MG63 (cell line): ENCODE measurements around the gene FCRLB. TPM values are rescaled to one million over a fixed set of nuclear protein-coding genes. Genes with fewer than 3 reads are reported as not detected.
"Not testable (repeated sequence)": the region's sequence is repeated elsewhere in the genome, so short reads cannot be mapped to it uniquely, and the experiment has no call there.

Experiments
- DNase-seq: peaks from one replicate; pipeline ENCODE4 v3.0.0-alpha.2; 2020
- H3K27me3 ChIP-seq: fragments of 250-450 bp; sonication (Bioruptor Pico); 2 replicates; pipeline ENCODE4 v1.5.1; 2020; ENCODE audit warnings: mild to moderate bottlenecking, moderate library complexity
- H3K36me3 ChIP-seq: fragments of 250-450 bp; sonication (Bioruptor Pico); 2 replicates; pipeline ENCODE4 v1.5.1; 2020; ENCODE audit warnings: mild to moderate bottlenecking, moderate library complexity
- H3K4me3 ChIP-seq: fragments of 250-450 bp; sonication (Bioruptor Pico); 2 replicates; pipeline ENCODE4 v1.5.1; 2020; ENCODE audit warnings: mild to moderate bottlenecking, moderate library complexity
- H3K9me3 ChIP-seq: fragments of 250-450 bp; sonication (Bioruptor Pico); 2 replicates; pipeline ENCODE4 v1.5.1; 2020; ENCODE audit warnings: mild to moderate bottlenecking, moderate library complexity
- total RNA-seq: library from RNA; depleted of rRNA; stranded (reverse); fragments of >200 nt; shearing (Covaris generic); gene quantifications from 2 replicates; pipeline ENCODE4 v1.2.3, GENCODE V29; 2014; ENCODE audit warnings: low replicate concordance; rRNA removed

The FCRLB gene
- total RNA-seq, 1 experiment from 2014 or later: 3.1 TPM

GRCh38 chr1:161768986-161769672 is 47.8 kb downstream of the FCRLB start:
- no peaks in the 10 kb centered on the region for H3K27me3 ChIP-seq
- DNase-seq: peak; percentile 24
- no peaks in the 10 kb centered on the region for H3K9me3 ChIP-seq
- H3K4me3 ChIP-seq: no peak overlapping the region
- H3K36me3 ChIP-seq: peaks cover 3% of the 10 kb centered on the region; the same call in 1 of the 2 replicates

GRCh38 chr1:161769673-161770045 is 48.3 kb downstream of the FCRLB start:
- H3K36me3 ChIP-seq, DNase-seq, H3K9me3 ChIP-seq, H3K4me3 ChIP-seq, H3K27me3 ChIP-seq: not testable (repeated sequence)

- H3K4me3 ChIP-seq: no peak overlapping the region
- no peaks in the 10 kb centered on the region for H3K9me3 ChIP-seq
- peaks cover 3% of the 10 kb centered on the region; the same call in 1 of the 2 replicates for H3K36me3 ChIP-seq
- no peaks in the 10 kb centered on the region for H3K27me3 ChIP-seq
- no peak for DNase-seq
Observed at GRCh38 chr1:161770250-161770649, 48.9 kb downstream of the FCRLB start.

- Histone ChIP-seq H3K27me3 (no peaks in the 10 kb centered on the region), H3K36me3 (peaks cover 3% of the 10 kb centered on the region; the same call in 1 of the 2 replicates), H3K9me3 (no peaks in the 10 kb centered on the region), H3K4me3 (no peak overlapping the region)
- DNase-seq: no peak
Observed at GRCh38 chr1:161771161-161771560, 49.8 kb downstream of the FCRLB start.

- no peaks in the 10 kb centered on the region for H3K36me3 ChIP-seq
- DNase-seq: no peak
- no peaks in the 10 kb centered on the region for H3K27me3 ChIP-seq
Observed at GRCh38 chr1:161771973-161772372, 50.6 kb downstream of the FCRLB start.

GRCh38 chr1:161772397-161772796 is 51.1 kb downstream of the FCRLB start:
- Histone ChIP-seq H3K27me3 (no peaks in the 10 kb centered on the region), H3K9me3 (no peaks in the 10 kb centered on the region), H3K36me3 (no peaks in the 10 kb centered on the region), H3K4me3 (no peak overlapping the region)
- DNase-seq: no peak

More at GRCh38 chr1:161771973-161772372, 50.6 kb downstream of the FCRLB start:
- H3K4me3 ChIP-seq: no peak overlapping the region
- no peaks in the 10 kb centered on the region for H3K9me3 ChIP-seq

- no peak for DNase-seq
- Histone ChIP-seq H3K4me3 (no peak overlapping the region), H3K36me3 (no peaks in the 10 kb centered on the region), H3K9me3 (no peaks in the 10 kb centered on the region), H3K27me3 (no peaks in the 10 kb centered on the region)
Observed at GRCh38 chr1:161773791-161774190, 52.4 kb downstream of the FCRLB start.

GRCh38 chr1:161777261-161777660 is 55.9 kb downstream of the FCRLB start:
- Histone ChIP-seq H3K9me3 (no peaks in the 10 kb centered on the region), H3K27me3 (no peaks in the 10 kb centered on the region), H3K36me3 (no peaks in the 10 kb centered on the region), H3K4me3 (no peak overlapping the region)
- DNase-seq: no peak

Other genes starting within 250 kb of the FCRLB start
- gene FCGR2A, start 216.1 kb upstream of the FCRLB start, total RNA-seq: 2.3 TPM in 1 of 2 replicates, not detected in the other
- 1.1 and 1.9 TPM in 2 replicates for gene HSPA6, start 197.0 kb upstream of the FCRLB start, total RNA-seq
- gene FCGR3A, start 171.7 kb upstream of the FCRLB start, total RNA-seq: not detected in 2 replicates
- gene FCGR3B, start 90.4 kb upstream of the FCRLB start, total RNA-seq: not detected in 2 replicates
- gene FCGR2B, start 58.4 kb upstream of the FCRLB start, total RNA-seq: not detected in 2 replicates
- gene FCRLA, start 14.3 kb upstream of the FCRLB start, total RNA-seq: 2.2 TPM in 1 of 2 replicates, not detected in the other
- gene DUSP12, start 28.2 kb downstream of the FCRLB start, total RNA-seq: 64.9 and 126 TPM in 2 replicates
- 17.2 and 19.4 TPM in 2 replicates for gene ATF6, start 44.8 kb downstream of the FCRLB start, total RNA-seq